K562 (cell line): ENCODE results near the gene DCAF12. TPM values are rescaled to one million over a fixed set of nuclear protein-coding genes. Genes with fewer than 3 reads are reported as not detected.

Experiments used
- HDAC2 ChIP-seq: fragments of 450-650 bp; IDR thresholded peaks from 2 replicates; pipeline ENCODE4 v1.6.1; 2016; ENCODE audit warnings: mild to moderate bottlenecking
- NFXL1 ChIP-seq: fragments of 450-650 bp; formaldehyde crosslinking; IDR thresholded peaks from 2 replicates; pipeline ENCODE4 v1.4.0; 2021; ENCODE audit warnings: mild to moderate bottlenecking
- PYGO2 ChIP-seq: fragments of 450-650 bp; IDR thresholded peaks from 2 replicates; pipeline ENCODE4 v1.6.1; 2016; ENCODE audit warnings: mild to moderate bottlenecking, missing genetic modification characterization, moderate library complexity, missing compliant biosample characterization
- SAP30 ChIP-seq: fragments of 200-600 bp; sonication (generic); IDR thresholded peaks from 2 replicates; pipeline ENCODE4 v1.6.1; 2012; ENCODE audit warnings: borderline replicate concordance, low read depth, mild to moderate bottlenecking, moderate library complexity, low read length, control low read depth, inconsistent platforms; ENCODE audit not compliant: insufficient read depth, poor library complexity, severe bottlenecking
- SIN3A ChIP-seq, 2 experiments: fragments of 150-350 bp in 1 of 2; IDR thresholded peaks; 2 replicates each; pipeline ENCODE4 v1.6.1; 2011 to 2016; ENCODE audit warnings: borderline replicate concordance in 2 of 2, low read depth in 2 of 2, low read length in 2 of 2, mild to moderate bottlenecking in 2 of 2, moderate library complexity in 2 of 2; ENCODE audit not compliant: control insufficient read depth in 1 of 2
- U2AF2 ChIP-seq: fragments of 200-400 bp; formaldehyde crosslinking; optimal IDR thresholded peaks from 2 replicates; pipeline ENCODE3; 2017; ENCODE audit warnings: low read depth, mild to moderate bottlenecking, low read length
- polyA plus RNA-seq, 8 experiments: library from polyadenylated mRNA; depleted of rRNA in 4 of 8; stranded (reverse) in 5 of 8; unstranded in 3 of 8; fragments of >200 nt; fragmentation: Nextera tagmentation in 2 of 8; fragmentation: Illumina TruSeq in 1 of 8; extraction: Ambion mirVana in 2 of 8; extraction: Trizol in 1 of 8; gene quantifications; 2 replicates each; pipeline versions ENCODE4 v1.2.1 to v1.2.3, GENCODE V29; 2011 to 2014; ENCODE audit warnings: inconsistent platforms in 1 of 8, missing spikeins in 1 of 8
- total RNA-seq, 7 experiments: library from RNA; depleted of rRNA in 6 of 7; stranded (reverse); fragments of >200 nt in 6 of 7; fragmentation: Illumina TruSeq in 2 of 7; extraction: Trizol in 2 of 7; gene quantifications; 2 replicates each; pipeline versions ENCODE4 v1.2.1 to v1.2.3, GENCODE V29; 2011 to 2021; ENCODE audit warnings: low replicate concordance in 1 of 7
- TF ChIP-seq, protein P1 (sequence below): fragments of 450-650 bp; formaldehyde crosslinking; IDR thresholded peaks from 2 replicates; pipeline ENCODE4 v1.4.0; 2020; ENCODE audit warnings: mild to moderate bottlenecking, mixed read lengths
- TF ChIP-seq, protein P2 (sequence below): fragments of 450-650 bp; formaldehyde crosslinking; IDR thresholded peaks from 2 replicates; pipeline ENCODE4 v1.4.0; 2020; ENCODE audit warnings: mild to moderate bottlenecking
- TF ChIP-seq, protein P3 (sequence below), 3 experiments: fragments of 200-800 bp in 1 of 3; fragments of 250-450 bp in 1 of 3; fragments of 450-650 bp in 1 of 3; sonication (Bioruptor Pico) in 1 of 3; sonication (Bioruptor generic) in 1 of 3; formaldehyde crosslinking in 1 of 3; IDR thresholded peaks; 2 replicates each; pipeline versions ENCODE4 v1.6.1 to v1.8.0; 2016 to 2022; ENCODE audit warnings: mild to moderate bottlenecking in 2 of 3, missing genetic modification characterization in 2 of 3, missing compliant biosample characterization in 1 of 3, moderate library complexity in 1 of 3
- TF ChIP-seq, protein P4 (sequence below): fragments of 250-450 bp; sonication (Bioruptor Pico); IDR thresholded peaks from 2 replicates; pipeline ENCODE4 v1.8.0; 2022; ENCODE audit warnings: inconsistent platforms, mild to moderate bottlenecking, moderate library complexity, borderline replicate concordance
- TF ChIP-seq, protein P5 (sequence below): fragments of 200-800 bp; sonication (Bioruptor generic); IDR thresholded peaks from 2 replicates; pipeline ENCODE4 v1.6.1; 2016; ENCODE audit warnings: missing genetic modification characterization, missing compliant biosample characterization

DCAF12 gene
- total and polyA plus RNA-seq, 9 of the 15 experiments (the other 6 are each of a cell fraction or from before 2014, with no cell fraction given) = 10.9 to 59.6 (median 30.8) TPM

DNA sequence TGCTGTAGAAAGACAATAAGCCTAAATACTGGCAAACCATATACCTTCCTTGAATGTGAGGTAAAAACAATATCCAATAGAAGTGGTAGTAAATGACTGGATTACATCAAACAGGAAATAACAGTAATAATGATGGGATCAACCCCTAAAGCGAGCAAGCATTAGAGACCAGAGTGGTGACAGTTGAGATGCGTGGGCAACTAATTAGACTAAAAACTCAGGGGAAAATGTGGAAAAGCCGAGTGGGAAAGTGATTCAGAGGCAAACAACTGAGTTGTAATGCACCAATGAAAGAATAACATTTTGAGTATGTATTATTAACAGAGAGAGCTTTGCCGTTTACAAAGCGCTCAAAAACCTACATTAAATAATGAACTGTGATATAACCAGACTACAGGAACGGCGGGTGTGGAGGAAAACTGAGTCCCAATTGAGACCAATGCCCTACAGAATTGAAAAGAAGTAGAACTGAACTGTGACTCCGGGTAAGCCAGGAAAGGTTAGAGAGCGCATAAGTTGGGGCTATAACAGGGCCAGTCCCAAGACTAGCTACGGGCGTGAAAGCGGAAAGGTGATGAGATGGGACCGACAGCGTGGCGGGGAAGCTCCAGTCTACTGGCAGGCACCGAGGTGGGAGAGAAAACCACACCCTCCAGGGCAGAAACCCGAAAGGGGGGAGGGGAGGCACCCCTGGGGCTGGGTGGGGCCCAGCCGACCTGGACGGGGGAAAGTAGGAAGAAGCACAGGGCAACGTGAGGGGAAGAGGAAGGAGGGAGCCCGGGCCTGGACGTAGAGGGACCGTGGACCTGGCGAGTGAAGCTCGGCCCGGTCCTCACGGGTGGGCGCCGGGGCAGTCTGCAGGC lies 78.4 kb downstream of the DCAF12 start (continued):
- TF ChIP-seq, protein P1, sequence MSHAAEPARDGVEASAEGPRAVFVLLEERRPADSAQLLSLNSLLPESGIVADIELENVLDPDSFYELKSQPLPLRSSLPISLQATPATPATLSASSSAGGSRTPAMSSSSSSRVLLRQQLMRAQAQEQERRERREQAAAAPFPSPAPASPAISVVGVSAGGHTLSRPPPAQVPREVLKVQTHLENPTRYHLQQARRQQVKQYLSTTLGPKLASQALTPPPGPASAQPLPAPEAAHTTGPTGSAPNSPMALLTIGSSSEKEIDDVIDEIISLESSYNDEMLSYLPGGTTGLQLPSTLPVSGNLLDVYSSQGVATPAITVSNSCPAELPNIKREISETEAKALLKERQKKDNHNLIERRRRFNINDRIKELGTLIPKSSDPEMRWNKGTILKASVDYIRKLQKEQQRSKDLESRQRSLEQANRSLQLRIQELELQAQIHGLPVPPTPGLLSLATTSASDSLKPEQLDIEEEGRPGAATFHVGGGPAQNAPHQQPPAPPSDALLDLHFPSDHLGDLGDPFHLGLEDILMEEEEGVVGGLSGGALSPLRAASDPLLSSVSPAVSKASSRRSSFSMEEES (CRISPR knock-in tag) = no peak
- TF ChIP-seq SAP30 = peak; percentile 25
- TF ChIP-seq, protein P2, sequence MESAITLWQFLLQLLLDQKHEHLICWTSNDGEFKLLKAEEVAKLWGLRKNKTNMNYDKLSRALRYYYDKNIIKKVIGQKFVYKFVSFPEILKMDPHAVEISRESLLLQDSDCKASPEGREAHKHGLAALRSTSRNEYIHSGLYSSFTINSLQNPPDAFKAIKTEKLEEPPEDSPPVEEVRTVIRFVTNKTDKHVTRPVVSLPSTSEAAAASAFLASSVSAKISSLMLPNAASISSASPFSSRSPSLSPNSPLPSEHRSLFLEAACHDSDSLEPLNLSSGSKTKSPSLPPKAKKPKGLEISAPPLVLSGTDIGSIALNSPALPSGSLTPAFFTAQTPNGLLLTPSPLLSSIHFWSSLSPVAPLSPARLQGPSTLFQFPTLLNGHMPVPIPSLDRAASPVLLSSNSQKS (CRISPR knock-in tag) = no peak
- TF ChIP-seq, protein P3, sequence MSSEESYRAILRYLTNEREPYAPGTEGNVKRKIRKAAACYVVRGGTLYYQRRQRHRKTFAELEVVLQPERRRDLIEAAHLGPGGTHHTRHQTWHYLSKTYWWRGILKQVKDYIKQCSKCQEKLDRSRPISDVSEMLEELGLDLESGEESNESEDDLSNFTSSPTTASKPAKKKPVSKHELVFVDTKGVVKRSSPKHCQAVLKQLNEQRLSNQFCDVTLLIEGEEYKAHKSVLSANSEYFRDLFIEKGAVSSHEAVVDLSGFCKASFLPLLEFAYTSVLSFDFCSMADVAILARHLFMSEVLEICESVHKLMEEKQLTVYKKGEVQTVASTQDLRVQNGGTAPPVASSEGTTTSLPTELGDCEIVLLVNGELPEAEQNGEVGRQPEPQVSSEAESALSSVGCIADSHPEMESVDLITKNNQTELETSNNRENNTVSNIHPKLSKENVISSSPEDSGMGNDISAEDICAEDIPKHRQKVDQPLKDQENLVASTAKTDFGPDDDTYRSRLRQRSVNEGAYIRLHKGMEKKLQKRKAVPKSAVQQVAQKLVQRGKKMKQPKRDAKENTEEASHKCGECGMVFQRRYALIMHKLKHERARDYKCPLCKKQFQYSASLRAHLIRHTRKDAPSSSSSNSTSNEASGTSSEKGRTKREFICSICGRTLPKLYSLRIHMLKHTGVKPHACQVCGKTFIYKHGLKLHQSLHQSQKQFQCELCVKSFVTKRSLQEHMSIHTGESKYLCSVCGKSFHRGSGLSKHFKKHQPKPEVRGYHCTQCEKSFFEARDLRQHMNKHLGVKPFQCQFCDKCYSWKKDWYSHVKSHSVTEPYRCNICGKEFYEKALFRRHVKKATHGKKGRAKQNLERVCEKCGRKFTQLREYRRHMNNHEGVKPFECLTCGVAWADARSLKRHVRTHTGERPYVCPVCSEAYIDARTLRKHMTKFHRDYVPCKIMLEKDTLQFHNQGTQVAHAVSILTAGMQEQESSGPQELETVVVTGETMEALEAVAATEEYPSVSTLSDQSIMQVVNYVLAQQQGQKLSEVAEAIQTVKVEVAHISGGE (CRISPR knock-in tag; IDR thresholded peaks at IDR 0.05) = peak in 1 of 3 experiments; percentile 62; a peak in 2 of 6 replicates
- no peak for TF ChIP-seq U2AF2
- TF ChIP-seq HDAC2 = peak; percentile 64; the same call in 1 of the 2 replicates
- no peak for TF ChIP-seq NFXL1
- TF ChIP-seq, protein P4, sequence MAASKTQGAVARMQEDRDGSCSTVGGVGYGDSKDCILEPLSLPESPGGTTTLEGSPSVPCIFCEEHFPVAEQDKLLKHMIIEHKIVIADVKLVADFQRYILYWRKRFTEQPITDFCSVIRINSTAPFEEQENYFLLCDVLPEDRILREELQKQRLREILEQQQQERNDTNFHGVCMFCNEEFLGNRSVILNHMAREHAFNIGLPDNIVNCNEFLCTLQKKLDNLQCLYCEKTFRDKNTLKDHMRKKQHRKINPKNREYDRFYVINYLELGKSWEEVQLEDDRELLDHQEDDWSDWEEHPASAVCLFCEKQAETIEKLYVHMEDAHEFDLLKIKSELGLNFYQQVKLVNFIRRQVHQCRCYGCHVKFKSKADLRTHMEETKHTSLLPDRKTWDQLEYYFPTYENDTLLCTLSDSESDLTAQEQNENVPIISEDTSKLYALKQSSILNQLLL (CRISPR knock-in tag) = no peak
- TF ChIP-seq, protein P5, sequence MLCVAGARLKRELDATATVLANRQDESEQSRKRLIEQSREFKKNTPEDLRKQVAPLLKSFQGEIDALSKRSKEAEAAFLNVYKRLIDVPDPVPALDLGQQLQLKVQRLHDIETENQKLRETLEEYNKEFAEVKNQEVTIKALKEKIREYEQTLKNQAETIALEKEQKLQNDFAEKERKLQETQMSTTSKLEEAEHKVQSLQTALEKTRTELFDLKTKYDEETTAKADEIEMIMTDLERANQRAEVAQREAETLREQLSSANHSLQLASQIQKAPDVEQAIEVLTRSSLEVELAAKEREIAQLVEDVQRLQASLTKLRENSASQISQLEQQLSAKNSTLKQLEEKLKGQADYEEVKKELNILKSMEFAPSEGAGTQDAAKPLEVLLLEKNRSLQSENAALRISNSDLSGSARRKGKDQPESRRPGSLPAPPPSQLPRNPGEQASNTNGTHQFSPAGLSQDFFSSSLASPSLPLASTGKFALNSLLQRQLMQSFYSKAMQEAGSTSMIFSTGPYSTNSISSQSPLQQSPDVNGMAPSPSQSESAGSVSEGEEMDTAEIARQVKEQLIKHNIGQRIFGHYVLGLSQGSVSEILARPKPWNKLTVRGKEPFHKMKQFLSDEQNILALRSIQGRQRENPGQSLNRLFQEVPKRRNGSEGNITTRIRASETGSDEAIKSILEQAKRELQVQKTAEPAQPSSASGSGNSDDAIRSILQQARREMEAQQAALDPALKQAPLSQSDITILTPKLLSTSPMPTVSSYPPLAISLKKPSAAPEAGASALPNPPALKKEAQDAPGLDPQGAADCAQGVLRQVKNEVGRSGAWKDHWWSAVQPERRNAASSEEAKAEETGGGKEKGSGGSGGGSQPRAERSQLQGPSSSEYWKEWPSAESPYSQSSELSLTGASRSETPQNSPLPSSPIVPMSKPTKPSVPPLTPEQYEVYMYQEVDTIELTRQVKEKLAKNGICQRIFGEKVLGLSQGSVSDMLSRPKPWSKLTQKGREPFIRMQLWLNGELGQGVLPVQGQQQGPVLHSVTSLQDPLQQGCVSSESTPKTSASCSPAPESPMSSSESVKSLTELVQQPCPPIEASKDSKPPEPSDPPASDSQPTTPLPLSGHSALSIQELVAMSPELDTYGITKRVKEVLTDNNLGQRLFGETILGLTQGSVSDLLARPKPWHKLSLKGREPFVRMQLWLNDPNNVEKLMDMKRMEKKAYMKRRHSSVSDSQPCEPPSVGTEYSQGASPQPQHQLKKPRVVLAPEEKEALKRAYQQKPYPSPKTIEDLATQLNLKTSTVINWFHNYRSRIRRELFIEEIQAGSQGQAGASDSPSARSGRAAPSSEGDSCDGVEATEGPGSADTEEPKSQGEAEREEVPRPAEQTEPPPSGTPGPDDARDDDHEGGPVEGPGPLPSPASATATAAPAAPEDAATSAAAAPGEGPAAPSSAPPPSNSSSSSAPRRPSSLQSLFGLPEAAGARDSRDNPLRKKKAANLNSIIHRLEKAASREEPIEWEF = no peak
- TF ChIP-seq SIN3A (IDR thresholded peaks at IDR 0.05; ENCODE audit: borderline replicate concordance in 2 of 2, control insufficient read depth in 1 of 2, low read depth in 2 of 2, low read length in 2 of 2) = peak in 1 of 2 experiments; percentile 51; a peak in 1 of 4 replicates
- TF ChIP-seq PYGO2 (tag) = no peak
